OCI-LY7 (cell line): ENCODE measurements around the gene NBPF9.
"Not testable (repeated sequence)": the region's sequence is repeated elsewhere in the genome, so short reads cannot be mapped to it uniquely, and the experiment has no call there.

Experiments used
- EZH2phosphoT487 ChIP-seq: fragments of 200-600 bp; sonication (generic); IDR thresholded peaks from 2 replicates; pipeline ENCODE4 v1.6.1; 2018; ENCODE audit warnings: low read depth, borderline replicate concordance, mild to moderate bottlenecking, mixed run types, antibody characterized with exemption, low read length, moderate library complexity, mixed read lengths
- TF ChIP-seq, protein P1 (sequence below): fragments of 200-600 bp; sonication (generic); conservative IDR thresholded peaks from 2 replicates; pipeline ENCODE4 v1.5.1; 2014; ENCODE audit warnings: mild to moderate bottlenecking, antibody characterized with exemption, low read length, moderate library complexity, mixed read lengths

GRCh38 chr1:149075505-149076127, 27.7 kb downstream of the NBPF9 start:
- TF ChIP-seq, protein P1, sequence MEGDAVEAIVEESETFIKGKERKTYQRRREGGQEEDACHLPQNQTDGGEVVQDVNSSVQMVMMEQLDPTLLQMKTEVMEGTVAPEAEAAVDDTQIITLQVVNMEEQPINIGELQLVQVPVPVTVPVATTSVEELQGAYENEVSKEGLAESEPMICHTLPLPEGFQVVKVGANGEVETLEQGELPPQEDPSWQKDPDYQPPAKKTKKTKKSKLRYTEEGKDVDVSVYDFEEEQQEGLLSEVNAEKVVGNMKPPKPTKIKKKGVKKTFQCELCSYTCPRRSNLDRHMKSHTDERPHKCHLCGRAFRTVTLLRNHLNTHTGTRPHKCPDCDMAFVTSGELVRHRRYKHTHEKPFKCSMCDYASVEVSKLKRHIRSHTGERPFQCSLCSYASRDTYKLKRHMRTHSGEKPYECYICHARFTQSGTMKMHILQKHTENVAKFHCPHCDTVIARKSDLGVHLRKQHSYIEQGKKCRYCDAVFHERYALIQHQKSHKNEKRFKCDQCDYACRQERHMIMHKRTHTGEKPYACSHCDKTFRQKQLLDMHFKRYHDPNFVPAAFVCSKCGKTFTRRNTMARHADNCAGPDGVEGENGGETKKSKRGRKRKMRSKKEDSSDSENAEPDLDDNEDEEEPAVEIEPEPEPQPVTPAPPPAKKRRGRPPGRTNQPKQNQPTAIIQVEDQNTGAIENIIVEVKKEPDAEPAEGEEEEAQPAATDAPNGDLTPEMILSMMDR = 0 out of 2 replicates have a peak, but pooled peaks have one; percentile 27
- not testable (repeated sequence) for TF ChIP-seq EZH2phosphoT487
